Putamen (tissue), 1 donor: ENCODE data around the gene CDHR2.
A peak's percentile ranks its signal among the peaks of the same experiment; 100 is the strongest.

Experiments
- DNase-seq: peaks from one replicate; pipeline ENCODE4 v3.0.0-alpha.2; 2016; ENCODE audit warnings: low spot score

The CDHR2 gene

DNA sequence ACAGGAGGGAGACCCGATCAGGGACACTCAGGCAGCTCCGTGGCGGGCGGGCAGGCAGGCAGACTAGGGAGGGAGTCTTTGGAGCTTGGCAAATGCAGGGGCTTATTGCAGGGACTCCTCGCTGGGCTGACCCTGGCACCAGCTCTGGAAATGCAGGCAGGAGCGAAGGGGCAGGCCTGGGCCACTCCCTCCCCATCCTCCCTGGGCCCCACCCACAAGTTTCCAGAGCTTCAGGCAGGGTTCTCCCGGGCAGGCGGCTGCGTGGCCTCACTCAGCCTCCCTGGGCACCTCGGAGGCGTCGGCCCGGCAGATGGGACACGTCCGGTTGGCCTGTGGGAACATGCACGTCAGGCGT lies 20.4 kb upstream of the CDHR2 start:
- DNase-seq, result no peak

DNA sequence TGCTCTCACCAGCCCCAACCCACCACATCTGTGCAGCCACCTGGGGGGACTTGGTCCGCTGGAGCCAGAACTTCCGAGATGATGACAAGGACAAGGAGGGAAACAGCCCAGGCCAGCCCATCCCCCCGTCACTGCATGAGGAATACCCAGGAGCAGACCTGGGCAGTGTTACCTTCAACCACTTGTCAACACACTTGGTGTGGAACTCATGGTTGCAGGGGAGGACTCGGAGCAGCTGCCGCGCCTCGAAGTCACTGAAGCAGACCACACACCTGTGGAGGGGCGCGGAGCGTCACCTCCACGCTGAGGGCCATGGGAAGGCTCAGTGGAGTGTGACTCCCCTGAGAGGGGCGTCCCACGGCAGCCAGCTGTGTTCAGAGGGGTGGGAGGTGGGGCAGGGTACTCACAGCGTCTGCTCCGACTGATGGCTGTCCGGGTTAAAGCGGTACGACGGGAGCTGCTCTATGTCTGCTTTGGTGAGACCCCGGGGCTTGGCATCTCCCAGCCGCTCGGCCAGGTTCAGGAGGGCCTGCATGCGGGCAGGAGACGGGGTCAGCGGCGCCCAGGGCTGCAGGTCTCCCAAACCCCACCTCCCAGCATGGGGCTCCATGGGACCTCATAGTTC lies 19.9 kb upstream of the CDHR2 start:
- DNase-seq, result no peak

DNA sequence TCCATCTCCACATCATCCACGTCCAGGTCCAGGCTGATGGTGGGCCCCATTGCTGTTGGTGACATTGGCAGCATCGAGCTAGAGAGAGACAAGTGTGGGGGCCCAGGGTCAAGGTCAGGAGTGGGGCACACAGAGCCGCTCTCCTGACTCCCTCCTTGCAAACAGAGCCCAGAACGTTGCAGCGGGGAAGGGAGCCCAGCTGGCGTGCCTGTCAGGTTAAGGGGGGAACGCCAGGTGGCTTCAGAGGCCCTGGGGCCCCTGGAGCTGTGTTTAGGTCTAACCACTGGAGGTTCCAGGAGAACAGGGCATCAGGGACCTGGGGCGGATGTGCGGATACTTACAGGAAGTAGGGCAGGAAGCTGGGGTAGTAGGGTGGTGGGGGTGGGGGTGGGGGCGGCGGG lies 19.4 kb upstream of the CDHR2 start:
- no peak for DNase-seq

DNA sequence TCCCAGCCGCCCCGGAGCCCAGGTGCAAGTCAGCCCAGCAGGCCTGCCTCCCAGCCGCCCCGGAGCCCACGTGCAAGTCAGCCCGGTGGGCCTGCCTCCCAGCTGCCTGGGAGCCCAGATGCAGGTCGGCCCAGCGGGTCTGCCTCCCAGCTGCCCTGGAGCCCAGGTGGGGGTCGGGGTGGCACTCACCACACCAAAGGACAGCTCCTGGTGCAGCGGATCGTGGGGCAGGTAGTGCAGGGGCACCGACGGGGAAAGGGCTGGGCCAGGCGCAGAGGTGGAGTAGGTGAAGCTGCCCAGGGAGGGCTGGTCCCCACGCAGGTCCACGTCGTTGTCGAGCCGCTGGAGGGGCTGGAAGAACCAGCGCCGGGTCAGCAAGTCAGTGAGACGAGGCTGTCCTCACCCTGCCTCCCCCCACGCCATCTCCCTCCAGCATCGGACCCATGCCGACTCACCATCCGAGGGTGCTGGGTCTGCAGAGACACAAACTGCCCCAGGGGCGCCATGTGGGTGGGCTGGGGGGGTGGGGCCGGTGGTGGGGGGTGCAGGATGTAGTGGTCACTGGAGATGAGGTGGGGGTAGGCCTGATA lies 18.7 kb upstream of the CDHR2 start:
- DNase-seq, result no peak

DNA sequence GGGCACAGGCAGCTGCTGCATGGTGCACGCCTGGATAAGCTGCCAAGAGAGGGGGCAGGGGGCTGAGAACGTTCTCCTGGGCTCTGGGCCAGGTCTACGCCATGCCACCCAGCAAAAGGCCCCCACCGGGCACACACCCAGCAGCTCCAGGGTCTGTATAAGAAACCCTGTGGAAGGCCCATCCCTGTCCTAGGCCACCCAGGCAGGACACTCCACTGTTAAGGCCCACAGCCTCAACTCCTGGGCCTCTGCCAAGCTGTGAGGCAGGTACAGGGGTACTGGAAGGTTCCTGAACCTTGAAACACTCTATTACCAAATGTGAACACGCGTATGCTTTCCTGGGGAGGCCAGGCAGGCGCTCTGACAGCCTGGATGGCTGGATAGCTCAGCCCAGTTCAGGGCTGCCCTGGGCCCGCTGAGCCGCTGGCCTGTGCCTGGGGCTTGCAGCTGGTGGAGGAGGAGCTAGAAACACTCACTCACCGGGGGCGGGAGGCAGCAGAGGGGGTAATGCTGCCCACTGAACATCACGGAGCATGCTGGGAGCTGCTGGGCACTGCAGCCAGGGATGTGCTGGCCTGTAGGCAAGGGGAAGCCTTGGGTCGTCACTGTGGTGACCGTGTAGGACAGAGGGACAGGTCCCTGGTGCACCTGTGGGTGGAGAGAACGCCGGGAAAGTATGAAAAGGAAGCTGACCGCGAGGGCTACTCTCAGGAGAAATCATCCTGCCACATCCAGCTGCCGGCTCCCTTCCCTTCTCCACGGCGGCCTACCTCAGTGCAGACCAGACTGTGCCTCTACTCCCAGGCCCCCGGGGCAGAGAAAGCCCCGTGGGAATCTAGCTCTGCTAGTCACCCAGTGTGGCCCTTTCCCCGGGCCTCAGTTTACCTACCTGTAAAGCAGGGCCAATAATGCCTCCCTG lies 17.9 kb upstream of the CDHR2 start:
- DNase-seq, result peak; percentile 88

DNA sequence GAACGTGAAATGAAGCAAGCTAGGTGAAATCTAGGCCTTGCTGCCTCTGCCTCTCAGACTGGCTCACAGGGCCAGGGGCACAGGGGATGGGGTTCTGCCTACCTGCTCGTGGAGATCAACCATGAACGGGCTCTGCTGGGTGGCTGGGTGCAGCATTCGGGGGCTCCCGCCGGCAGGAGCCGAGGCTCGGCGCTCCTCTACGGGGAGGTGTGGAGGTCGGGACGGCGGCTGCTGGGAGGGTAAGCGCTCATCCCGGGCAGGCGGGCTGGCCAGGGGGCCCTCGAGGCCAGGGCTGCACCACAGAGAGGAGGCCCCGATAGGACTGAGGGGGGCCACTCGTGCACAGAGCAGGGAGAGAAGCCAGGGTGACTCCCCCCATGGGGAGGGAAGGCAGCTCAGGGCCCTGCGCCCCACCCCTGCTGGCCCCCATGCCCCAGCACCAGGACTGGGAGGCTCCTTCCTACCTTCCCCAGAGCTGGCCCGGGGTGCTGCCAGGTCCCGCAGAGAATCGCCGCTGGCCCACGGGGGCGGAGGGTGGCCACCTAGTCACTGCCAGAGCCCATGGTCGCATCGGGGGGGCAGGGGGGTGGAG lies 17.1 kb upstream of the CDHR2 start:
- no peak for DNase-seq

DNA sequence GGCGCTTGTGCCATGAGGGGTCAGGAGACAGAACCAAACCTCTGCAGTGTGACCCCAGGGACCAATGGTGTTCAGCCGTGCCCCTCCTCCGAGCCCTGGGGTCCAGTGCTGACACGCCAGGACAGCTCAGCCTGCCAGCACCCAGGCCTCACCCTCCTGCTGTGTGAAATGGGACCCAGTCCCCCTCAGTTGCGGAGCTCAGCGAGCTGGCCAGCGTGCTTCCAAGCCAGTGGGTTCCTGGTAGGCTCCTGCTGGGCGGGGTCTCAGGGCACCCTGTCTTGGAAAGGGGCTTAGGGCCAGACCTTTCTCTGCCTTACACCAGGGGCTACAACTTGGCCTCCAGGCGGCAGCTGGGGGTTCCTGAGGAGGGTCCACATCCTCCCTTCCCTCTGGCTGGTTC lies 16.3 kb upstream of the CDHR2 start:
- no peak for DNase-seq

DNA sequence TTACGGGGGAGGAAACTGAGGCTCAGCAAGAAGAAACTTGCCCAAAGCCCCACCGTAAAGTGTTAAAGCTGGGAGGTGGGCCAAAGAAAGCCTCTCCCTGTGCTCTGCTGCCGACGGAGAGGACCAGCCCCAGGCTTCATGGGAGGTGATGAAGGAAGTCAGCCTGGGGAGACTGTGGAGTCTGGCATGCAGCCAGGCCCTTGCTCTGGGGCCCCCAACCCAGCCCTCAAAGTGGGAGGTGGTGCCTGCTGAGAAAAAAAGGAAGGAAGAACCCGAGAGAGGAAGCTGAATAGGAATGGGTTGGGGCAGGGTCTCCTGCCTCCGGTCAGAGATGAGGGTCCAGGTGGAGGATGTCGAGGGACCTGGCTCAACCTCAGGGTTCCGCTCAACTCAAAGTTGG lies 15.8 kb upstream of the CDHR2 start:
- no peak for DNase-seq

DNA sequence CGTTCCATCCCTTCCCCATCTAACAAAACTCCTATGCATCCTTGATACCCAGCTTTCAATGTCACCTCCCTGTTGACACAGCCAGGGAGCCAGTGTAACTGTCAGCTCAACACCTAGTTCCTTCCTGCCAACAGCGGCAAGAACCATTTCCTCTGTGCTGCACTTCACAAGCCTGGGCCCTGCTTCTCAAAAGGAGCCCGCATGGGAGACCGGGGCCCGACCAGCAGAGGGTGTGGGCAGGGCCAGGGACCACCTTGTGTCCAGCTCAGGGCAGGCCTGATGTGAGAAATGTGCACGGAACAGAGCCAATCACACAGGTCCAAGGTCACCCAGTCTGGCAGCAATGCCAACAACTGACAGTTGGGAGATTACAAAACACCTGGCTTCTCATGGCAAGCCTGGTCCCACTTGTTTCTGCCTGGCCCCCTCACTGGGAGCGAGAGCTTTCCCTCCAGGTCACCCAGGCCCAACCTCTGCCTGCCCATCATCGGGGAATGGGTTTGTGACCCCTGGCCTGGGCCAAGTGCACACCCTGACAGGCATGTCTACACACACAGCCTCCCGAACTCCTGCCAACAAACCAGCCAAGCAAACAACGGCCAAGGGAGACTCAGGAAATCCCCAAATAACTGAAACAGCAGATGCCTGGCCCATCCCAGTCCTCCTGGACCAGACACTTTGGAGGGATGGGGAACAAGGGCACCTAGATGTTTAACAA lies 15.1 kb upstream of the CDHR2 start:
- no peak for DNase-seq

DNA sequence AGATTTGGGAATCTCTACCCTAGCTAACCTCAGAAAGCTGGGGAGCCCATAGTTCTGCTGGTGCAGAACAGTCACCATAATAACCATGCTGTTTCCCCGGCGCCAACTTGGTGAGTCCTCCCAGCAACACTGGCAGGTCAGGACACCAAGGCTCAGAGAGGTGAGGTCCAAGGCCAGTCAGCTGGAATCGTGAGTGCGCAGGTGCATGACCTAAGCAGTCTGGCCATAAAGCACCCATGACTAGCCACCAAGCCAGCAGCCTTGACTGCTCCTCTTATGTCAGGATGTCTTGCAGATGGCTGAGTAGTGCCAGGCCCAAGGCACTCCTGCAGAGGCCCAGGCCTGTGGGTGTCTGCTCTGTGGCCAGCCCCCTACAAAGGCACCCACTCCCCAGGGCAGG lies 14.5 kb upstream of the CDHR2 start:
- DNase-seq, result no peak

DNA sequence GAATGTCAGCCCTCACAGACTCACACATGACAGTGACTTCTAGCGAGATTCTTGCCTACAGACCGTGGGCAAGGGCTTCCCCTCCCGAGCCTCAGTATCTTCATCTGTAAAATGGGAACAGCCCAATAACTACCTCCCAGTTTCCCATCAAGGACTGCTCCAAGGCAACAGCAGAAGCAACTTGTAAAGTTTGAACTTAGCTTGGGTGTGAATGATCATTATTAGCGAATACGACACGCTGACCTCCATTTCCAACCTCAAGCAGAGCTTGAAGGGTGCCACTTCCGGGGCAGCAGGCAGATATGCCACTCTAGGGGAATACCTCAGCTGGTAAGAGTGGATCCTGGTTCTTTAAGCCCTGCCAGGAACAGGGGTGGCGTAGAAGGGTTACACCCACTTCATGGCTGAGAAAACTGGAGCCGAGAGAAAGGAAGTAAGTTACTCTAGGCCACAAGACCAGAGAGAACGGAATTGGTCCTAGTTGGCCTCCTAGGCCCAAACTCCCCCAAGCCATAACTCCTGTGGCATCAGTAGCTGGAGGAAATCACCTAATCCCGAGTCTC lies 14.0 kb upstream of the CDHR2 start:
- DNase-seq, result no peak

DNA sequence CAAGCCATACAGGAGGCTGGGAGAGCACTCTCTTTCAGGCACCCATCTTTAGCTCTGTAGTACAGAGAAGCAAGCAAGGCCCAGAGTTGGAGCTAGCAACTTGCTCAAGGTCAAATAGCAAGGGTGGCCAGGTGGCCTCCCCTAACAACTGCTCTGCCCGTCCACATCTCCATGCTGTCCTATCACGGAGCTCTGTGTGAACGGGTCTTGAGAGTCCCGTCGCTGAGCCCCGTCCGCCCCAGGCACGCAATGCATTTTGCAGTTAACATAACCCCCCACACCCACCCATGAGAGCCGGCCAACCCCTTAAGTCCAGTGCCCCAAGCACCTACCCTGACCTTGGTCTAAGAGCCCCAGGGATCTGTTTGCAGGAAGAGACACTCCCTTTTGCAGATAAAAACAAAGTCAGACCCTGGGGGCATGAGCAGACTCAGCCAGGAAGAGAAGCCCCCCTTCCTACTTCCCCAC lies 13.4 kb upstream of the CDHR2 start:
- no peak for DNase-seq

DNA sequence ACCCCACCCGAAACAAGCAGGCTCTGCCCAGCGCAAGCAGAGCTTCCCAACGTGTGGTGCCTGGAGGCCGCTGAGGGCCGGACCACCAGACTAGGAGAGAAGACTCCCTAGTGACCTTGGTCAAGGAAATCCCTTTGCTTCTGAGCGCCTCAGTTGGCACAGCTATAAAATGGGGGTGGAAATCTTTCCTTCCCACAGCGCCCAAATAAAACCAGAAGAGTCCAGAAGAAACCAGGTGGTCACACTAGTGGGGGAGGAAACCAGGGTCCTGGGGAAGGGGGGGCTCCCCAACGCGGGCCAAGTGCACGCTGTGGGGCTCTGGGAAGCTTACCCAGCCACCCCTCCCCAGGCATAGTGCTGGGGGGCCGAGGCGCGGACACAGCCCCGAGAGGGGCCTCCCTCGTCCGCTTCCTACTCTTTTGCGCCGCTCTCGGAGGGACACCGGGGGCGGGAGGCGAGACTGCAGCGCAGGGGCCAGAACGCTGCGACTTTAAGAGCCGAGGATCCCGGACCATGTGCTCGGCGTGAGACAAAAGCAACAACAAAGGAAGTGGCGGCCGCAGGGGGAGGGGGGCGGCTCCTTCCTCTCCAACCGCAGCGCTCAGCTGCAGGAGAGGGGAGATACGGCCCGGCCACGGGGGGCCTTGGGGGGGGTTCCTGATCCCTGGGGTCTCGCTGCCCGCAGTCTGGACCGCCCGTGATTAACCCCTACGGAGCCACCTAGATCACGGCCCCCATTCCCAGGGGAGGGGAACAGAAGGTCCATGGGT lies 12.8 kb upstream of the CDHR2 start:
- DNase-seq, result peak; percentile 77

DNA sequence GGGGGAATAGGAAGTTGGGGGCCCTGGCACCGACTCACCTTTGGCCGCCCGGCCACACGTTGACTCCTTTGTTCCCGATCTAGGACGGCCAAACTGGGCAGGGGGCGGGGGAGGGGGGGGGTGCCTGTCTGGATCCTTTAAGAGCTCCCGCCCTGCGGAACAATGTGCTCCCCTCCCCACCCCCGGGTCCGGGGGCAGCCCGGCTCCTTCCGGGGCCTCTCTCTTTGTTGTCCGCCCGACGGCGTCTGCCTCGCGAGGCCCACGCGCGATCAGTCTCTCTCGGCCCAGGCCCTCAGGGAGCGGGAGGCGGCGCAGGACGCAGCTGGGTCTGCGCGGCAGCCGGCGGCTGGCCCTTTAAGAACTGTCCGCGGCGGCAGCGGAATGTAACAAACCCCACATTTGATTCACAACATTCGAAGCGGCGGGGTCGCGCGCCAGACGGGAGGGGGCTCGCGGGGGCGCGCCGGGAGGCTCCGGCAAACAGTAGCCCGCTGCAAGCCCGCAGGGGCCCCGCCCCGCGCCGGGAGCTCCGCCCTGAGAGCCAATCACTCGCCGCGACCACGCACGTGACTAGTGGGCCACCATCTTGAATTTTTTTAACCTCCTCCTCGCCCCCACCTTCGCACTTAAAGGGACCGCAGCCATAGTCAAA lies 12.1 kb upstream of the CDHR2 start, which contains the start of gene RNF44:
RNF44 (minus strand) TSS at position 501 of the 652 bp plus-strand sequence. CDS start 4,930 bp downstream, outside the sequence.
- DNase-seq, result peak; percentile 98

DNA sequence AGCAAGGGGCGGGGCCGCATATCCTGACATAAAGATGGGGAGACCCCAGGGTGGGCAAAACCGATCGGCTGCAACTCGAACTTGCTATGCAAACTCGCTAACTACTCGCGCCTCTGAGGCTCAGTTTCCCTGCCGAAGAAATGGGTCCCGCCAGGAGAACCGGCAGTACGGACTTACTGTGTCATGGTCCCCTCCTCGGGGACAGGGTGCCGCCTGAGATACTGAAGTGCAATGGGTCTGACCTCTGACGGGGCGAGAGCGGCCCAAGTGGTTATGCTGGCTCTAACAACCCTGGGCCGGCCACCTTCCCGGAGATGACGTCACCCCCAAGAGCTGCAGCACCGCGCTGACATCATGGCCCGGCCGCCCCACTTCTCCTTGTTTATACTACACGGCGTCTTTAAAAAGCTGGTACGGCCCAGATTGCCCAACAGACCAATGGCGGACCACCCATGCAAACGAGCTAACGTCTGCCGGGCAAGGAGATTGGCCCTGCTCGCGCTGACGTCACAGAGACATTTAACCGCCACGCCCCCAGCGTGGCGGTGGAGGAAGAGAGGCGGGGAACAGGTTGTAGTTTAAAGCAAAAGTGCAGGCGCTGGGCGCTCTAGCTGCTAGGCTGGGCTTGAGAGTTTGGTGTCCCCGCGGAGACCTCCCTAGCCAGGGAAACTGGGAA lies 11.4 kb upstream of the CDHR2 start:
- DNase-seq, result peak; percentile 99

DNA sequence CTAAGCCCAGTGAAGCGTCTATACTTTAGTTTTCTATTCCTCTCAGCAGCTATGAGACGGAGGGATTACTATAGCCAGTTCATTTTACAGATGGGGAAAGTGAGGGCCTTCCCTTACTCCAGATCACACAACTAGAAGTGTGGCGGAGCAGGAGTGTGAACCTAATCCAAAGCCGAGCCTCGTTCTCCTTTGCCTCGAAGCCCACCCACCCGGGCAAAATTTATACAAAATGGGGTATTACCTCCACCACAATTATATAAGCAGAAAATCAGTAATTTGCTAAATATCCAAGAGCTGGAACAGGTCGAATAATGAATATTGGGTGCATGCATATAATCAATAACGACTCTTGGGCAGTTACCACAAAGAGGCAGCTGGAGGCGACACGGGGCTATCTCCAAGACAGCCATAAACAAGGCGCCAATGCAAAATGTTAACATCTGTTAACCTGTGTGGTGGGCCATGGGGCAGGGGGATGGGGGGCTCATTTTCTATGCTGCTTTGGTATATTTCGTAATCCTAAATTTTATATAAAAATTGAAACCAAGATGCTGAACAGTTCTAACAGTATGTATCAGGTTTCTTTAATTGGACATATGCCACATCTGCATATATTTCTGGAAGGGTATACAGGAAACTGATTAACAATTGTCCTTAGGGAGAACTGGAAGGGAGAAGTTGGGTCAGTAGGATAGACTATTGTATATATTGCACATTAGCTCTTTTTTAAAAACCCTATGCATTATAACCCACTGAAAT lies 10.7 kb upstream of the CDHR2 start:
- no peak for DNase-seq

DNA sequence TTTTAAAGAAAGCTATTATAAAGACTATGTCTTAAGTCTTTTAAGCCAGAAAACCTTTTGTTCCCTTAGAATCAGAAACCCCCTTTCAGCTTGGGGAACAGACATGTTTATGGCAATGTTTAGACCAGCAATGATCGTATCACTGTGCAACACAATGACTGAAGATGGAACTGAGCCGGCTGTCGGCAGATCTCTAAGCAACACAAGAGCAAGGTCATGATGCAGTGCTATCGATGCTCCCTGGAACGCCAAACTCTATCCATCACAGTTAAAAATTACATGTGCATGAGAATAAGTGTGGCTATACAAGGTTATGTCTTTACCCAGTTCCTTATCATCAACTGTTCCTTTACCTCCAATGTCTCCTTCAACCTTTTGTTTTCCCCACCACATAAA lies 10.2 kb upstream of the CDHR2 start:
- DNase-seq, result no peak

DNA sequence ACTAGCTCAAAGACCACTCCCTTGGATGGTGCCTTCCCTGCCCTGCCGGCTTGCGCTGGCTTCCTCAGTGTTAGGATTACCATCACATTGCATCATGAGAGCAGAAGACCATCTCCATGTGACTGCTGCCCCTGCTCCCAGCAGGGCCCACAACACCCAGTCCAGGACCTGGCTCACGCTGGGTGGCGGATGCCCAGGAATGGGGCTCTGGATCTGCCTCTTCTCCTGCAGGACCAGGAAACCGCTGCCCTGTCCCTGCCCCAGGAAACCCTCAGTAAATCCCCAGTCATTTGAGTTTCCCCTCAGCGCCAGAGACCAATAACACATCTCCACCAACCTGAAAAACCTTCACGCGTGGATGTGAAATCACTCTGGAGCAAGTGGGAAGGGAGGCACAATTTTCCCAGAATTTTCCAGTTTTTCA lies 8.7 kb upstream of the CDHR2 start:
- no peak for DNase-seq

DNA sequence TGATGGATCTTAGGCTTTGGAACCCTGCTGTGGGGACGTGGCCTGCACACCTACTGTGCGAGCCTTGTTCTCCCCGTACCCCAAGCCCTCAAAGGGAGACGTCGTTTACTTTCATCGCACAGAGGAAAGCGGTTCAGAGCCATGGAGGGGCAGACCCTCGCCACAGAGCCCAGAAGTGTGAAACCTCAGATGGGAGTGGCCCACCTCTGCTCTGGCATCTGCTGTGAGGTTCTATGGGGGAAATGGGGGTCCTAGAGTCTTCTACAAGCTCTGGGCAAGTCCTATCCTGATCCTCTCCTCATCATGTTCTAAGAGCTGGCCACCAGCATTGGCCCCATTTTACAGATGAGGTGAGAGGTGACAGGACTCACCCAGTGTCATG lies 8.2 kb upstream of the CDHR2 start:
- no peak for DNase-seq
